Activated naive CD4-positive, alpha-beta T cell treated with anti-CD3 and anti-CD28 coated beads, Interleukin-2, amount 50 U/mL, for 72 hours (primary cell): ENCODE measurements around the gene CRCP. TPM values are rescaled to one million over a fixed set of nuclear protein-coding genes. Genes with fewer than 3 reads are reported as not detected.
A peak's percentile ranks its signal among the peaks of the same experiment; 100 is the strongest.
"Not testable (repeated sequence)": the region's sequence is repeated elsewhere in the genome, so short reads cannot be mapped to it uniquely, and the experiment has no call there.

Experiments used
- ATAC-seq, 2 donors: fragments of 150-1000 bp; cut with Tn5 transposase; 2 replicates each; pipeline ENCODE4 v1.10.0; 2021; ENCODE audit warnings: mild to moderate bottlenecking in 2 of 2, moderate library complexity in 2 of 2
- DNase-seq, 2 donors: peaks; one replicate each; pipeline ENCODE4 v3.0.0; 2021 to 2022; ENCODE audit warnings: low spot score in 2 of 2
- H3K27ac Mint-ChIP-seq, 2 donors: one replicate each; pipeline ENCODE4 v1.8.0; 2022; ENCODE audit warnings: mild to moderate bottlenecking in 2 of 2, mixed read lengths in 2 of 2
- H3K36me3 Mint-ChIP-seq, 2 donors: one replicate each; pipeline ENCODE4 v1.8.0; 2022; ENCODE audit warnings: mixed read lengths in 2 of 2
- H3K9me3 Mint-ChIP-seq, 2 donors: one replicate each; pipeline ENCODE4 v1.8.0; 2022; ENCODE audit warnings: mixed read lengths in 2 of 2
- total RNA-seq, 2 donors: library from RNA; stranded (reverse); gene quantifications; one replicate each; pipeline ENCODE4 v1.2.3, GENCODE V29; 2022

Gene CRCP
- total RNA-seq, 2 donors from 2014 or later: 18.9 to 33.9 TPM

GRCh38 chr7:66138994-66139752 lies 24.5 kb downstream of the CRCP start:
- DNase-seq: no peak
- peaks cover 16 to 21% of the 10 kb centered on the region in 2 donors for H3K36me3 Mint-ChIP-seq
- ATAC-seq: no peak
- peak overlapping the region; percentile 39 to 68 for H3K27ac Mint-ChIP-seq
- H3K9me3 Mint-ChIP-seq: no peaks in the 10 kb centered on the region

- Mint-ChIP-seq H3K27ac (no peak overlapping the region), H3K36me3 (peaks cover 14 to 22% of the 10 kb centered on the region in 2 donors), H3K9me3 (no peaks in the 10 kb centered on the region)
- no peak for DNase-seq
- no peak for ATAC-seq
Observed at GRCh38 chr7:66140924-66141323, 26.3 kb downstream of the CRCP start.

- H3K9me3 Mint-ChIP-seq: no peaks in the 10 kb centered on the region
- no peak for ATAC-seq
- H3K36me3 Mint-ChIP-seq: peaks cover 18 to 32% of the 10 kb centered on the region in 2 donors
- DNase-seq: no peak
- no peak overlapping the region for H3K27ac Mint-ChIP-seq
Observed at GRCh38 chr7:66142334-66142733, 27.7 kb downstream of the CRCP start.

GRCh38 chr7:66142996-66143395 lies 28.3 kb downstream of the CRCP start:
- ATAC-seq (no peak), DNase-seq (no peak)
- peaks cover 18 to 32% of the 10 kb centered on the region in 2 donors for H3K36me3 Mint-ChIP-seq
- H3K9me3 Mint-ChIP-seq: no peaks in the 10 kb centered on the region
- peak overlapping the region; percentile 52 to 81 for H3K27ac Mint-ChIP-seq

GRCh38 chr7:66143876-66144332 lies 29.3 kb downstream of the CRCP start:
- Mint-ChIP-seq H3K9me3 (no peaks in the 10 kb centered on the region), H3K36me3 (peaks cover 18 to 37% of the 10 kb centered on the region in 2 donors), H3K27ac (peak overlapping the region in 1 of 2 donors; percentile 52)
- ATAC-seq: no peak
- DNase-seq: no peak

- DNase-seq (no peak), ATAC-seq (no peak)
- Mint-ChIP-seq H3K9me3 (no peaks in the 10 kb centered on the region), H3K36me3 (peaks cover 18 to 38% of the 10 kb centered on the region in 2 donors), H3K27ac (no peak overlapping the region)
Observed at GRCh38 chr7:66145400-66146104, 30.9 kb downstream of the CRCP start.

- DNase-seq: no peak
- Mint-ChIP-seq H3K36me3 (peaks cover 13 to 32% of the 10 kb centered on the region in 2 donors), H3K9me3 (no peaks in the 10 kb centered on the region), H3K27ac (peak overlapping the region in 1 of 2 donors; percentile 68)
- ATAC-seq: no peak
Observed at GRCh38 chr7:66146701-66147100, 32.1 kb downstream of the CRCP start.

GRCh38 chr7:66147657-66148056 lies 33.0 kb downstream of the CRCP start:
- ATAC-seq, H3K9me3 Mint-ChIP-seq, DNase-seq: not testable (repeated sequence)
- Mint-ChIP-seq H3K27ac (peak overlapping the region; percentile 68 to 89), H3K36me3 (peaks cover 19 to 36% of the 10 kb centered on the region in 2 donors)

- H3K36me3 Mint-ChIP-seq: peaks cover 12 to 49% of the 10 kb centered on the region in 2 donors
- no peak for DNase-seq
- H3K9me3 Mint-ChIP-seq: no peaks in the 10 kb centered on the region
- ATAC-seq: no peak
- peak overlapping the region; percentile 23 to 77 for H3K27ac Mint-ChIP-seq
Observed at GRCh38 chr7:66150471-66150870, 35.8 kb downstream of the CRCP start.

- H3K9me3 Mint-ChIP-seq: no peaks in the 10 kb centered on the region
- H3K27ac Mint-ChIP-seq: peak overlapping the region in 1 of 2 donors; percentile 44
- peaks cover 13 to 44% of the 10 kb centered on the region in 2 donors for H3K36me3 Mint-ChIP-seq
- ATAC-seq (no peak), DNase-seq (no peak)
Observed at GRCh38 chr7:66152371-66153191, 37.9 kb downstream of the CRCP start.

GRCh38 chr7:66153691-66154090 lies 39.0 kb downstream of the CRCP start:
- Mint-ChIP-seq H3K9me3 (peaks cover 0 to 6% of the 10 kb centered on the region in 2 donors), H3K36me3 (peaks cover 22 to 48% of the 10 kb centered on the region in 2 donors), H3K27ac (no peak overlapping the region)
- no peak for DNase-seq
- no peak for ATAC-seq

- H3K27ac Mint-ChIP-seq: not testable (repeated sequence)
Observed at GRCh38 chr7:66156035-66156434, 41.4 kb downstream of the CRCP start.

GRCh38 chr7:66157060-66157459 lies 42.4 kb downstream of the CRCP start:
- Mint-ChIP-seq H3K9me3 (peaks cover 0 to 6% of the 10 kb centered on the region in 2 donors), H3K27ac (no peak overlapping the region), H3K36me3 (peaks cover 19 to 45% of the 10 kb centered on the region in 2 donors)
- ATAC-seq (no peak), DNase-seq (no peak)

More at GRCh38 chr7:66156035-66156434, 41.4 kb downstream of the CRCP start:
- H3K36me3 Mint-ChIP-seq: peaks cover 22 to 49% of the 10 kb centered on the region in 2 donors
- not testable (repeated sequence) for H3K9me3 Mint-ChIP-seq, ATAC-seq, DNase-seq

GRCh38 chr7:66162622-66163021 lies 48.0 kb downstream of the CRCP start:
- H3K36me3 Mint-ChIP-seq: peaks cover 10 to 16% of the 10 kb centered on the region in 2 donors
- ATAC-seq (no peak), DNase-seq (no peak)
- H3K9me3 Mint-ChIP-seq: peaks cover 0 to 6% of the 10 kb centered on the region in 2 donors
- H3K27ac Mint-ChIP-seq: no peak overlapping the region

- Mint-ChIP-seq H3K9me3 (peaks cover 0 to 3% of the 10 kb centered on the region in 2 donors), H3K36me3 (peaks cover 5 to 11% of the 10 kb centered on the region in 2 donors), H3K27ac (no peak overlapping the region)
- no peak for ATAC-seq
- DNase-seq: no peak
Observed at GRCh38 chr7:66163186-66163610, 48.6 kb downstream of the CRCP start.

- no peak overlapping the region for H3K27ac Mint-ChIP-seq
- no peaks in the 10 kb centered on the region for H3K36me3 Mint-ChIP-seq
- DNase-seq (no peak), ATAC-seq (no peak)
- H3K9me3 Mint-ChIP-seq: no peaks in the 10 kb centered on the region
Observed at GRCh38 chr7:66164356-66164755, 49.7 kb downstream of the CRCP start.
